ENCODE results near the gene PLGRKT. TPM values are rescaled to one million over a fixed set of nuclear protein-coding genes. Genes with fewer than 3 reads are reported as not detected.
"Not testable (repeated sequence)": the region's sequence is repeated elsewhere in the genome, so short reads cannot be mapped to it uniquely, and the experiment has no call there.

The PLGRKT gene
- total and polyA plus RNA-seq, 11 donors = 20.8 to 37.2 (median 31.0) TPM

- intact Hi-C loops (cut with DNase I) = no loop called here
- no peaks in the 10 kb centered on the region for H3K4me1 ChIP-seq
- H3K27me3 ChIP-seq = no peaks in the 10 kb centered on the region
- H3K36me3 ChIP-seq = no peaks in the 10 kb centered on the region
- ATAC-seq (no peak), DNase-seq (no peak)
- no peak overlapping the region for H3K27ac ChIP-seq
- H3K9me3 ChIP-seq = no peaks in the 10 kb centered on the region
- 69 to 71% (median 71%) methylated on average over 4 of the region's 4 CpGs for WGBS, 4 donors
- H3K4me3 ChIP-seq = no peak overlapping the region
- no peak for TF ChIP-seq POLR2A (IDR thresholded peaks at IDR 0.05)
- TF ChIP-seq CTCF (IDR thresholded peaks at IDR 0.05) = no peak
Observed at GRCh38 chr9:5336688-5337087, 101.0 kb downstream of the PLGRKT start.

DNA sequence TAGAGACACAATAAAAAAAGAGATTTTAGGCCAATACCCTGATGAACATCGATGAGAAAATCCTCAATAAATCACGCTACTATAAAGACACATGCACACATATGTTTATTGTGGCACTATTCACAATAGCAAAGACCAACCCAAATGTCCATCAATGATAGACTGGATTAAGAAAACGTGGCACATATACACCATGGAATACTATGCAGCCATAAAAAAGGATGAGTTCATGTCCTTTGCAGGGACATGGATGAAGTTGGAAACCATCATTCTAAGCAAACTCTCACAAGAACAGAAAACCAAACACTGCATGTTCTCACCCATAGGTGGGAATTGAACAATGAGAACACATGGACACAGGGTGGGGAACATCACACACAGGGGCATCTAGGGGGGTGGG lies 106.4 kb downstream of the PLGRKT start:
- ATAC-seq; H3K4me3 ChIP-seq; DNase-seq; H3K27me3 ChIP-seq; intact Hi-C loops (cut with DNase I); H3K4me1 ChIP-seq; H3K9me3 ChIP-seq; H3K27ac ChIP-seq; H3K36me3 ChIP-seq: not testable (repeated sequence)
- 76 to 80% (median 78%) methylated on average over 3 of the region's 3 CpGs for WGBS, 4 donors

DNA sequence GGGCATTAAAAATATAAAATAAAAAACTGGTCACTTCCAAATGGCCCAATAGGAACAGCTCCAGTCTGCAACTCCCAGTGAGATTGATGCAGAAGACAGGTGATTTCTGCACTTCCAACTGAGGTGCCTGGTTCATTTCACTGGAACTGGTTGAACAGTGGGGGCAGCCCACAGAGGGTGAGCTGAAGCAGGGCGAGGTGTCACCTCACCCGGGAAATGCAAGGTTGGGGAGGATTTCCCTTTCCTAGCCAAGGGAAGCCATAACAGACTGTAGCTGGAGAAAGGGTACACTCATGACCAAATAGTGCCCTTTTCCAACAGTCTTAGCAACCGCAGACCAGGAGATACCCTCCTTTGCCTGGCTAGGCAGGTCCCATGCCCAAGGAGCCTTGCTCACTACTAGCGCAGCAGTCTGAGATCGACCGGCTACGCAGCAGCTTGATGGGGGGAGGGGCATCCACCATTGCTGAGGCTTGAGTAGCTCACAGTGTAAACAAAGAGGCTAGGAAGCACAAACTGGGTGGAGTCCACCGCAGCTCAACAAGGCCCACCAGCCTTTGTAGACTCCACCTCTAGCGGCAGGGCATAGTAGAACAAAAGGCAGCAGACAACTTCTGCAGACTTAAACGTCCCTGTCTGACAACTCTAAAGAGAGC lies 110.7 kb downstream of the PLGRKT start:
- no peak for DNase-seq
- WGBS, 4 donors = 55 to 64% (median 56%) methylated on average over 8 to 10 of the region's 10 CpGs
- peak overlapping the region in 2 of 12 donors; percentile 5 to 15 for H3K4me3 ChIP-seq
- ATAC-seq = no peak
- peaks cover 0 to 4% (median 0%) of the 10 kb centered on the region in 12 donors for H3K9me3 ChIP-seq
- H3K27me3 ChIP-seq = peaks cover 0 to 5% (median 0%) of the 10 kb centered on the region in 9 donors
- no peaks in the 10 kb centered on the region for H3K36me3 ChIP-seq
- H3K4me1 ChIP-seq = no peaks in the 10 kb centered on the region
- H3K27ac ChIP-seq = no peak overlapping the region
- intact Hi-C loops (cut with DNase I) = no loop called here
- no peak for TF ChIP-seq POLR2A (IDR thresholded peaks at IDR 0.05)
- no peak for TF ChIP-seq CTCF (IDR thresholded peaks at IDR 0.05)

- no peaks in the 10 kb centered on the region for H3K36me3 ChIP-seq
- no peak for TF ChIP-seq CTCF (IDR thresholded peaks at IDR 0.05)
- no peak for TF ChIP-seq POLR2A (IDR thresholded peaks at IDR 0.05)
- DNase-seq = no peak
- intact Hi-C loops (cut with DNase I) = no loop called here
- H3K4me3 ChIP-seq = no peak overlapping the region
- no peak overlapping the region for H3K27ac ChIP-seq
- peaks cover 0 to 5% (median 0%) of the 10 kb centered on the region in 9 donors for H3K27me3 ChIP-seq
- ATAC-seq = no peak
- no peaks in the 10 kb centered on the region for H3K4me1 ChIP-seq
- peaks cover 0 to 3% (median 0%) of the 10 kb centered on the region in 12 donors for H3K9me3 ChIP-seq
Observed at GRCh38 chr9:5326187-5326586, 111.5 kb downstream of the PLGRKT start.

DNA sequence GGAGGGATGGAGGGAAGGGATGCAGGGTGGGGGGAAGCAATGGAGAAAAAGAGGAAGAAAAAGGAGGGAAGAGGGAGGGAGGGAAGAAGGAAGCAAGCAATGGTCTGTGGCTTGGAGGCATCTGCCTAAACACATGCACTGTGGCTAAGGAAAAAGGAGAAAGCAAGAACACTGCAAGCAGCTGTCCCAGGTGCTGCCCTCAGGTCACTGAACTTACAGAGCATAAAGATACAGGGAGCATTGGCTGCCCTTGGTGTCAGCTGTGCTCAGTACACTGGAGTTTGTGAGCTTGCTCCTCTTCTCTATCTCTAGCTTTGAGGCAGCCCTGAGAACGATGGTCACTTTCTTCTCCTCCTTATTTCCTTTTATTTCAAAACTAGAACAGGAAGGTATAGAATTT lies 116.1 kb downstream of the PLGRKT start:
- H3K4me1 ChIP-seq; H3K9me3 ChIP-seq; H3K4me3 ChIP-seq; H3K27ac ChIP-seq; H3K36me3 ChIP-seq; H3K27me3 ChIP-seq; ATAC-seq; DNase-seq; intact Hi-C loops (cut with DNase I): not testable (repeated sequence)
- WGBS, 4 donors = 59 to 70% (median 66%) methylated on average over 1 of the region's 1 CpG
